ENCODE results near the gene LY6G5C.

DNA sequence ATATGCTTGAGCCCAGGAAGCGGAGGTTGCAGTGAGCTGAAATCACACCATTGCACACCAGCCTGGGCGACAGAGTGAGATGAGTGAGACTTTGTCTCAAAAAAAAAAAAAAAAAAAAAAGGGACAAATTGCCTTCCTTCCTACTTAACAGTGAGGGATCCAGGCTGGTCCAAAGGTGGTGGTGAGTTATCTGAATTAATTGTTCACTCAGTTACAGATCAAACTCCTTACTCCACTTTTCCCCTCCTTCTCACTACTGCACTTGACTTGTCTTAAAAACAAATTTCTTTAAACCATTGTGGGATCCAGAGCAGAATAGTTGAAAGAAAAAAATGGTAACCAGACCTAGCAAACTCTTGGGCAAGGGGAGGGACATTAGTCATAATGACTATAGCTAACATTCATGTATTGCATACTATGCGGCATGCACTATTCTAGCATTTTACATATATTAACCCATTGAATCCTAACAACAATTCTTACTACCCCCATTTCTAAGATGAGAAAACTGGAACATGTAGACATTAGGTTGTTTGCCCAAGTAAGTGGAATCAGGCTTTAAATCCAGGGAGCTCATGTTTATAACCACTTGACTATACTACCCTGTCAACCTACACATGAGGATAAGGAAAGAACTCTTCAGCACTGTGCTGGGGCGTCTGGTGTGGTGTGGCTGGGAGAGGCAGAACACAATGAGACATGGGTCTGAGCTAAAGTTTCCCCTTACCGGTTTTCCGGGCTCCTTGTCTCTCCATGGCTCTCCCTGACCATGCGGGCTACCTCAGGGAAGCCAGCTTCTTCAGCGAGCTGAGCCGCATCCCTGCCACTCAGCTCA lies 17.5 kb downstream of the LY6G5C start:
- TF ChIP-seq, protein P1, sequence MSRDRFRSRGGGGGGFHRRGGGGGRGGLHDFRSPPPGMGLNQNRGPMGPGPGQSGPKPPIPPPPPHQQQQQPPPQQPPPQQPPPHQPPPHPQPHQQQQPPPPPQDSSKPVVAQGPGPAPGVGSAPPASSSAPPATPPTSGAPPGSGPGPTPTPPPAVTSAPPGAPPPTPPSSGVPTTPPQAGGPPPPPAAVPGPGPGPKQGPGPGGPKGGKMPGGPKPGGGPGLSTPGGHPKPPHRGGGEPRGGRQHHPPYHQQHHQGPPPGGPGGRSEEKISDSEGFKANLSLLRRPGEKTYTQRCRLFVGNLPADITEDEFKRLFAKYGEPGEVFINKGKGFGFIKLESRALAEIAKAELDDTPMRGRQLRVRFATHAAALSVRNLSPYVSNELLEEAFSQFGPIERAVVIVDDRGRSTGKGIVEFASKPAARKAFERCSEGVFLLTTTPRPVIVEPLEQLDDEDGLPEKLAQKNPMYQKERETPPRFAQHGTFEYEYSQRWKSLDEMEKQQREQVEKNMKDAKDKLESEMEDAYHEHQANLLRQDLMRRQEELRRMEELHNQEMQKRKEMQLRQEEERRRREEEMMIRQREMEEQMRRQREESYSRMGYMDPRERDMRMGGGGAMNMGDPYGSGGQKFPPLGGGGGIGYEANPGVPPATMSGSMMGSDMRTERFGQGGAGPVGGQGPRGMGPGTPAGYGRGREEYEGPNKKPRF (IDR thresholded peaks at IDR 0.05; ENCODE audit: low read depth, low read length) = no peak
- no peak for TF ChIP-seq NCOR1 (IDR thresholded peaks at IDR 0.05)
- TF ChIP-seq, protein P2, sequence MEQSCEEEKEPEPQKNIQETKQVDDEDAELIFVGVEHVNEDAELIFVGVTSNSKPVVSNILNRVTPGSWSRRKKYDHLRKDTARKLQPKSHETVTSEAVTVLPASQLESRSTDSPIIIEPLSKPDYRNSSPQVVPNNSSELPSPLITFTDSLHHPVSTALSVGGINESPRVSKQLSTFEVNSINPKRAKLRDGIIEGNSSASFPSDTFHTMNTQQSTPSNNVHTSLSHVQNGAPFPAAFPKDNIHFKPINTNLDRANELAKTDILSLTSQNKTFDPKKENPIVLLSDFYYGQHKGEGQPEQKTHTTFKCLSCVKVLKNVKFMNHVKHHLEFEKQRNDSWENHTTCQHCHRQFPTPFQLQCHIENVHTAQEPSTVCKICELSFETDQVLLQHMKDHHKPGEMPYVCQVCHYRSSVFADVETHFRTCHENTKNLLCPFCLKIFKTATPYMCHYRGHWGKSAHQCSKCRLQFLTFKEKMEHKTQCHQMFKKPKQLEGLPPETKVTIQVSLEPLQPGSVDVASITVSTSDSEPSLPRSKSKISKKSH (CRISPR knock-in tag; IDR thresholded peaks at IDR 0.05) = no peak
- no peak for TF ChIP-seq POLR2AphosphoS5 (IDR thresholded peaks at IDR 0.05; ENCODE audit: control insufficient read depth, insufficient read depth, low read depth, low read length)
- TF ChIP-seq, protein P3, sequence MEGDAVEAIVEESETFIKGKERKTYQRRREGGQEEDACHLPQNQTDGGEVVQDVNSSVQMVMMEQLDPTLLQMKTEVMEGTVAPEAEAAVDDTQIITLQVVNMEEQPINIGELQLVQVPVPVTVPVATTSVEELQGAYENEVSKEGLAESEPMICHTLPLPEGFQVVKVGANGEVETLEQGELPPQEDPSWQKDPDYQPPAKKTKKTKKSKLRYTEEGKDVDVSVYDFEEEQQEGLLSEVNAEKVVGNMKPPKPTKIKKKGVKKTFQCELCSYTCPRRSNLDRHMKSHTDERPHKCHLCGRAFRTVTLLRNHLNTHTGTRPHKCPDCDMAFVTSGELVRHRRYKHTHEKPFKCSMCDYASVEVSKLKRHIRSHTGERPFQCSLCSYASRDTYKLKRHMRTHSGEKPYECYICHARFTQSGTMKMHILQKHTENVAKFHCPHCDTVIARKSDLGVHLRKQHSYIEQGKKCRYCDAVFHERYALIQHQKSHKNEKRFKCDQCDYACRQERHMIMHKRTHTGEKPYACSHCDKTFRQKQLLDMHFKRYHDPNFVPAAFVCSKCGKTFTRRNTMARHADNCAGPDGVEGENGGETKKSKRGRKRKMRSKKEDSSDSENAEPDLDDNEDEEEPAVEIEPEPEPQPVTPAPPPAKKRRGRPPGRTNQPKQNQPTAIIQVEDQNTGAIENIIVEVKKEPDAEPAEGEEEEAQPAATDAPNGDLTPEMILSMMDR (IDR thresholded peaks at IDR 0.05 in 2 of 3, conservative IDR thresholded peaks at IDR 0.05 in 1 of 3; ENCODE audit: insufficient read depth in 2 of 3, low read depth in 1 of 3, low read length in 3 of 3) = no peak
- TF ChIP-seq GABPB1 (CRISPR knock-in tag; IDR thresholded peaks at IDR 0.05) = no peak
